SHP77 treated with DMSO at 0.1 percent for 48 hours (cell line): ENCODE measurements around the gene ATXN7.

Experiments used
- DNase-seq: peaks from one replicate; lab custom pipeline; 2025; lab: John Stamatoyannopoulos, UW

The ATXN7 gene

GRCh38 chr3:63905731-63906620, 42.3 kb downstream of the ATXN7 start:
- no peak for DNase-seq

- no peak for DNase-seq
These were observed 44.5 kb downstream of the ATXN7 start for GRCh38 chr3:63908081-63908736.

- DNase-seq = no peak
These were observed 45.1 kb downstream of the ATXN7 start for GRCh38 chr3:63908776-63909175.

GRCh38 chr3:63909431-63909830, 45.8 kb downstream of the ATXN7 start:
- DNase-seq = no peak

- no peak for DNase-seq
These were observed 46.3 kb downstream of the ATXN7 start for GRCh38 chr3:63910001-63910400.

GRCh38 chr3:63910891-63911290, 47.2 kb downstream of the ATXN7 start:
- DNase-seq = no peak

- no peak for DNase-seq
These were observed 47.8 kb downstream of the ATXN7 start for GRCh38 chr3:63911509-63911872.

GRCh38 chr3:63911873-63912767, 48.5 kb downstream of the ATXN7 start, which contains the start of gene SCAANT1:
SCAANT1 (minus strand) TSS chr3:63912383.
- peak; percentile 20 for DNase-seq

- peak; percentile 11 for DNase-seq
These were observed 49.3 kb downstream of the ATXN7 start for GRCh38 chr3:63912768-63913588.

- no peak for DNase-seq
These were observed 50.6 kb downstream of the ATXN7 start for GRCh38 chr3:63914312-63914711.

- DNase-seq = no peak
These were observed 54.7 kb downstream of the ATXN7 start for GRCh38 chr3:63918321-63918720.

- DNase-seq = no peak
These were observed 56.3 kb downstream of the ATXN7 start for GRCh38 chr3:63920001-63920400.

GRCh38 chr3:63921741-63922482, 58.2 kb downstream of the ATXN7 start:
- no peak for DNase-seq

GRCh38 chr3:63922491-63923199, 59.0 kb downstream of the ATXN7 start:
- no peak for DNase-seq

GRCh38 chr3:63926309-63926708, 62.6 kb downstream of the ATXN7 start:
- DNase-seq = no peak

GRCh38 chr3:63927422-63928280, 64.0 kb downstream of the ATXN7 start:
- no peak for DNase-seq

- DNase-seq = no peak
These were observed 67.6 kb downstream of the ATXN7 start for GRCh38 chr3:63931290-63931689.

GRCh38 chr3:63932509-63933212, 69.0 kb downstream of the ATXN7 start:
- DNase-seq = no peak
